Ascending aorta (tissue), 2 donors: ENCODE measurements around the gene FLYWCH1. TPM values are rescaled to one million over a fixed set of nuclear protein-coding genes. Genes with fewer than 3 reads are reported as not detected.
A peak's percentile ranks its signal among the peaks of the same experiment; 100 is the strongest.

Source experiments
- DNase-seq, 2 donors: peaks; one replicate each; pipeline ENCODE4 v3.0.0-alpha.2; 2019; ENCODE audit warnings: low spot score in 2 of 2
- H3K27ac ChIP-seq, 2 donors: fragments of 200-600 bp; sonication (generic); one replicate each; pipeline ENCODE4 v1.5.1; 2016 to 2017; ENCODE audit warnings: mild to moderate bottlenecking in 1 of 2
- H3K27me3 ChIP-seq: fragments of 200-600 bp; sonication (generic); one replicate; pipeline ENCODE4 v1.5.1; 2017
- H3K36me3 ChIP-seq, 2 donors: fragments of 200-600 bp; sonication (generic); one replicate each; pipeline ENCODE4 v1.5.1; 2016
- H3K4me1 ChIP-seq, 2 donors: fragments of 200-600 bp; sonication (generic); one replicate each; pipeline ENCODE4 v1.5.1; 2016 to 2017; ENCODE audit warnings: mild to moderate bottlenecking in 1 of 2
- H3K4me3 ChIP-seq, 2 donors: fragments of 200-600 bp; sonication (generic); one replicate each; pipeline ENCODE4 v1.5.1; 2016 to 2017; ENCODE audit warnings: mild to moderate bottlenecking in 1 of 2
- H3K9me3 ChIP-seq, 2 donors: fragments of 200-600 bp; sonication (generic); one replicate each; pipeline ENCODE4 v1.5.1; 2016
- intact Hi-C: fragments of 100-400 bp; cut with DNase I; formaldehyde crosslinking; loops from one replicate; pipeline ENCODE4 v1.15.1; 2023
- total RNA-seq: library from RNA; depleted of rRNA; stranded (reverse); fragments of >200 nt; gene quantifications from one replicate; pipeline ENCODE4 v1.1.0, GENCODE V29; 2016
- TF ChIP-seq, protein P1 (sequence below), 3 experiments: fragments of 200-600 bp in 2 of 3; fragments of 450-650 bp in 1 of 3; sonication (generic) in 2 of 3; IDR thresholded peaks; one replicate each; pipeline ENCODE4 v1.5.1; 2016 to 2019; ENCODE audit warnings: antibody characterized with exemption in 3 of 3, mild to moderate bottlenecking in 1 of 3, moderate library complexity in 1 of 3

Gene FLYWCH1
- total RNA-seq, 1 donor from 2014 or later: 74.3 TPM

DNA sequence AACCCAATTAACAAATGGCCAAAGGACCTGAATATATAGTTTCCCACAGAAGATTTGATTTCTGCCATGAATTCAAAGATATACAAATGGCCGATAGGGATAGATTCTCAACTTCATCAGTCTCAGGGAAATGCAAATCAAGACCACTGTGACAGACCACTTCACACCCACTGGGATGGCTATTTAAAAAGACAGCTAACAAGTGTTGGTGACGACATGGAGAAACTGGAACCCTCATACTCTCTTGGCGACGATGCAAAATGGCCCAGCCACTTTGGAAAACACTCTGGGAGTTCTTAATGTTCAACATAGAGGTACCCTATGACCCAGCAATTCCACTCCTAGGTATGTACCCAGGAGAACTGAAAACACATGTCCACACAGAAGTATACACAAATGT lies 34.9 kb downstream of the FLYWCH1 start:
- DNase-seq: no peak
- Histone ChIP-seq H3K4me1 (no peaks in the 10 kb centered on the region), H3K27me3 (no peaks in the 10 kb centered on the region), H3K36me3 (peaks cover 23 to 30% of the 10 kb centered on the region in 2 donors), H3K27ac (no peak overlapping the region), H3K9me3 (no peaks in the 10 kb centered on the region), H3K4me3 (no peak overlapping the region)
- intact Hi-C loops: no loop called here
- TF ChIP-seq, protein P1, sequence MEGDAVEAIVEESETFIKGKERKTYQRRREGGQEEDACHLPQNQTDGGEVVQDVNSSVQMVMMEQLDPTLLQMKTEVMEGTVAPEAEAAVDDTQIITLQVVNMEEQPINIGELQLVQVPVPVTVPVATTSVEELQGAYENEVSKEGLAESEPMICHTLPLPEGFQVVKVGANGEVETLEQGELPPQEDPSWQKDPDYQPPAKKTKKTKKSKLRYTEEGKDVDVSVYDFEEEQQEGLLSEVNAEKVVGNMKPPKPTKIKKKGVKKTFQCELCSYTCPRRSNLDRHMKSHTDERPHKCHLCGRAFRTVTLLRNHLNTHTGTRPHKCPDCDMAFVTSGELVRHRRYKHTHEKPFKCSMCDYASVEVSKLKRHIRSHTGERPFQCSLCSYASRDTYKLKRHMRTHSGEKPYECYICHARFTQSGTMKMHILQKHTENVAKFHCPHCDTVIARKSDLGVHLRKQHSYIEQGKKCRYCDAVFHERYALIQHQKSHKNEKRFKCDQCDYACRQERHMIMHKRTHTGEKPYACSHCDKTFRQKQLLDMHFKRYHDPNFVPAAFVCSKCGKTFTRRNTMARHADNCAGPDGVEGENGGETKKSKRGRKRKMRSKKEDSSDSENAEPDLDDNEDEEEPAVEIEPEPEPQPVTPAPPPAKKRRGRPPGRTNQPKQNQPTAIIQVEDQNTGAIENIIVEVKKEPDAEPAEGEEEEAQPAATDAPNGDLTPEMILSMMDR (IDR thresholded peaks at IDR 0.05): no peak

DNA sequence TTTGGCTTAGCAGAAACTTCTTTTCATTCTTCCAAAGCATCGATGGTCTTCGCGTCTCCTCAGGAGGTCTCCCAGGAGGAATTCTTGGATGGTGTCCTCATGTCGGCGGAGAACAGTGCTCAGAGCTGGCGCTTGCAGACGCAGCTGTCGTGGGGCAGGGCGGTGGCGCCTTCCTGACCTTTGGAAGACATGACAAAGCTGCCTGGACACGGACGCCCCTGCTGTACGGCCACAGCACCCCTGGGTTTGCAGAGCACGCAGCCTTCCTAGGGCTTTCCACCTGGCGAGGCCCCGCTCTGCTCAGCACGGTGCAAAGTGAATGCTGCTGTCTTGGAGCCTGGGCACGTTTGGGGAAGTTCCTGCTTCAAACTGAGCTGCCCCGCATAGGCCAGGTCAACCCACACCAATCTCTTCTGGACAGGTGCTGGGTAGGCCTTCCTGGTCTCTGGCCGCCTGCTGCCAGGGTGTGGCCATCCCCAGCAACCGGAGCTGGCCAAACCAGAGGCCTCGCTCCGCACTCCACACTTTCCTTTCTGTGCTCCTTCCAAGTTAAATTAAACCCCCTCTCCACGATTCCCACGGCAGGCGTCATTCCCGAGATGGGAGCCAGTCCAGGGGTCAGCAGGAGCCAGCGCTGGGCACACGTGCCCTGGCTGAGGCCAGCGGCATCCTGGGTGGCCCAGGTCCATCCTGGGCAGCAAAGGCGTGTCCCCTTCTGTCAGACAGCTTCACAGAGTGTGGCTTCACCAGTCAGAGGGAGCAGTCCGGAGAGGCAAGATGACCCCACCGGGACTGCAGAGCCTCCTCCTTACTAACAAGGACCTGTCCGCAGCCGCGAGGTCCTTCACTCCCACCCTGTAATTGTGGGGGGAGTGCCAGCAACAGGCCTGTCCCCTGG lies 37.3 kb downstream of the FLYWCH1 start:
- Histone ChIP-seq H3K4me1 (no peaks in the 10 kb centered on the region), H3K36me3 (peaks cover 15 to 16% of the 10 kb centered on the region in 2 donors), H3K9me3 (no peaks in the 10 kb centered on the region), H3K27ac (no peak overlapping the region), H3K27me3 (peaks cover 4% of the 10 kb centered on the region), H3K4me3 (no peak overlapping the region)
- intact Hi-C loops: no loop called here
- TF ChIP-seq, protein P1 (IDR thresholded peaks at IDR 0.05): no peak
- DNase-seq: peak in 1 of 2 donors; percentile 52

DNA sequence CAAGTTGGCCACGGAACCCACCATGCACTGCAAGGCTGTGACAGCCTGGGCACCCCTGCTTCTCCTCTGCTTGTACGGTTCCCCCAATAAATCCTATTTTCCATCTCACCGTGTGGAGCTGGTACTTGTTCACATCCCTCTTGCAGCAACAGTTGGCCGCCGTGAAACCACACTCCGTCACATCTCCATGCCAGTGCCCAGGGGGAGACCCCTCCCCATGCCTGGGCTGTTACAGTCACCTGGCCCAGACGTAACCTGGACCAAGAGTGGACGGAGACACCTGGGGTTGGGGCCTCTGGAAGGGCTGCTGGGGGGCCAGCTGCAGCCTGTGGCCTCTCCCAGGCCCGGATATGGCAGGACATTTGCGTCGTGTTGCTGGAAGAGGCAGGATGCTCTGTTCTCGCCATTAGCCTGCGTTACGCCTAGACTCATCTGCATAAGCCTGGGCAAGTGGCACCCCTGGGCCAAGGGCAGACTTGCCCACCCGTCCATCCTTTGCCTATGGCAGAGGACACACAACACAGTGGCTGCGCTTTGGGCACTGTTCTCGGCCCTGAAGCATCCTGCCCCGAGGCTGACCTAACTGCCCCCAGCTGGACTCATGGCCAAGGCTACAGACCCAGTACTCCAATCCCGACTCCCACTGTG lies 38.1 kb downstream of the FLYWCH1 start:
- peak in 1 of 2 donors; percentile 54 for DNase-seq
- TF ChIP-seq, protein P1 (IDR thresholded peaks at IDR 0.05): no peak

DNA sequence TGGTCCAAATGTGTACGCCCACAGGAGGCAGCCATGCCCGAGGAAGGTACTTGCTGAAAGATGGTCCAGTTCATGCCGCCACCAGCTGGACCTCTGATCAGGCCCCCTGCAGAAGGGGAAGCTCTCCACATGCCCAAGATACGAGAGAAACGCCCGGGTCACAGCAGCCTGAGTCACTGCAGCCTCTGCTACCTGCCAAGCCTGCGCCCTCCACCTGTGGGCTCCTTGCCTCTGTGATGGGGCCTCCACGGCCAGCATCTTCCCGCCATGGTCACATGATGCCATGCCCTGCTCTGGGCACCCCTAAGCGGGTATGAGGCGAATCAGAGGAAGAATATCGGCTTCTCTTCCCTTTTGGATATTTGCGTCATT lies 38.6 kb downstream of the FLYWCH1 start:
- TF ChIP-seq, protein P1 (IDR thresholded peaks at IDR 0.05): no peak
- intact Hi-C loops: no loop called here
- peaks cover 6% of the 10 kb centered on the region for H3K27me3 ChIP-seq
- no peaks in the 10 kb centered on the region for H3K9me3 ChIP-seq
- H3K36me3 ChIP-seq: peaks cover 14 to 16% of the 10 kb centered on the region in 2 donors
- H3K4me3 ChIP-seq: no peak overlapping the region
- no peak for DNase-seq
- H3K27ac ChIP-seq: no peak overlapping the region
- H3K4me1 ChIP-seq: no peaks in the 10 kb centered on the region

More for the DNA sequence above, 38.1 kb downstream of the FLYWCH1 start:
- intact Hi-C loops: no loop called here
- no peak overlapping the region for H3K4me3 ChIP-seq
- peaks cover 14 to 16% of the 10 kb centered on the region in 2 donors for H3K36me3 ChIP-seq
- H3K27ac ChIP-seq: no peak overlapping the region
- peaks cover 4% of the 10 kb centered on the region for H3K27me3 ChIP-seq
- H3K9me3 ChIP-seq: no peaks in the 10 kb centered on the region
- H3K4me1 ChIP-seq: no peaks in the 10 kb centered on the region

DNA sequence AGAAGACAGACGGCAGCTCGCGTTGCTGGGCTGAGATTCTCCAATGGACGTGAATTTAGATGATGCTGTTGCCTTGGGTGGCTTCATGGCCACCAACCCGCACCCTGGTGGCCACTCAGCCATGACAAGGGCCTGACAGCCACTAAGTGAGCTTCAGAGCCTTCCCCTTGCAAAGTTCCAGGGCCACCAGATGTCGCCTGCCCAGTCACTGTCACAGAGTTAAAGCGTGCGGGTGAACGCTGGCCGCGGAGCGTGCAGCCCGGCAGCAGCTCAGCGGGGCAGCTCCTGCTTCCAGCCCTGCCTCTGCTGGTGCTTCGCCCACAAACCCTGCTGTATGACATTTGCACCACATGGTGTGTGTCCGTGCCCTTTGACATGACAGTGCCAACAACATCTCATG lies 39.0 kb downstream of the FLYWCH1 start:
- H3K9me3 ChIP-seq: no peaks in the 10 kb centered on the region
- no peak for DNase-seq
- TF ChIP-seq, protein P1 (IDR thresholded peaks at IDR 0.05): no peak
- intact Hi-C loops: no loop called here
- H3K27ac ChIP-seq: no peak overlapping the region
- peaks cover 11% of the 10 kb centered on the region for H3K27me3 ChIP-seq
- no peak overlapping the region for H3K4me3 ChIP-seq
- H3K36me3 ChIP-seq: peaks cover 14 to 16% of the 10 kb centered on the region in 2 donors
- H3K4me1 ChIP-seq: no peaks in the 10 kb centered on the region
